ENCODE results near the gene SPINK8.
"Not testable (repeated sequence)": the region's sequence is repeated elsewhere in the genome, so short reads cannot be mapped to it uniquely, and the experiment has no call there.

SPINK8 gene

DNA sequence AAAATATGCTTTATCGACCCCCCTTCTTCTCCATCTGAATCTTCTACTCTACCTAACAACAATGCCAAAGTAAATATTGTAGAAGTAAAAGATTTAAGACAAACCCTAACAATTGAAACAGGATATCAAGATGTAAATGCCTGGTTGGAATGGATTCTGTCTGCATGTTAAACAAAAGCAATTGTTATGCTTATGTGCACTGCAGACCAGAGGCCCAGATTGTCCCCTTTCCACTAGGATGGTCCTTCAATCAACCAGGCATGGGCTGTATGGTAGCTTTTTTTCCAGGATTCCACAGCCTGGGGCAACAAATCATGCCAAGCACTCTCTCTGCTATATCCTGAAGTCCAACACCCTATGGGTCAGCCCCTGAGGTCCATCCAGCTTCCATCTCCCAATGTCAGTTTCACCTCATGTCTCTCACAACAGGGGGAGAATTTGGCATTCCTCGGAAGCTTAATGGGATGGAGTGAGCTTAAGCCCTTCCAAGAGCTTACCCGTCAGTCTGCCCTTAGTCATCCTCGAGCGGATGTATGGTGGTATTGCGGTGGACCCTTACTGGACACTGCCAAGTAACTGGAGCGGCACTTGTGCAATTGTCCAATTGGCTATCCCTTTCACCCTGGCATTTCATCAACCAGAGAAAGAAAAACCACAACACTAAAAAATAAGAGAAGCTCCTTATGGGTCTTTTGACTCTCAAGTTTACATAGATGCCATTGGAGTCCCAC, 56.4 kb downstream of the SPINK8 start:
- no peak for DNase-seq

DNA sequence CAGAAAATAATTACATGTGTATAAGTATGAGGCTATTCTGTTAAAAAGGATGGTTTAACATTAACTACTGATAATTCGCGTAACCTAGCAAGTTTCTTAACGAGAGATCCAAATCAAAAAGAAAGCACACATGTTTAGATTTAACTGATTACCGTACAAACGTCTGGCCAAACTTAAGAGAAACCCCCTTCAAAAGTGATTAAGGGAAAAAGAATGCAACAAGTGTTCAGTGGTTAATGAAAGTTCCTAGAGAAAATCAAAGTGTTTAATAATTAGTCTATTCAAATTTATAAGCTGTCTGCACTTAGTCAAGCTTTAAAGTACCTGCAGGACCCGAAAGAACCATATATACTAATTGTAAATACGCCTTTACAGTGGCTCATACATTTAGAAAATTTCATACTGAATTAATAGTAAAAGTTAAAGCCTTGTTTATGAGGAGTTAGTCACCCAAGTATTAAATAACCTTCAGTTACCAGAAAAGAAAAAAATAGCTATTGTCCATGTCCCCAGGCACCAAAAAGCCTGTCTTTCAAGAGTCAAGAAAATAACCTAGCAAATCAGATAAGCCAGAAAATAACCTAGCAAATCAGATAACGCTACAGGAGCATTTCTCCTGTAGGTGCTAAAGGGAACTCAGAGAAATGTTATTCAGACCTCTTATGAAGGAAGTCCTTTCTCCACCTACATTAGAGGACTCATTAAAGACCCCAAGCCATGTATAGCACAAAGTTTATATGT, 58.0 kb downstream of the SPINK8 start:
- DNase-seq: no peak

DNA sequence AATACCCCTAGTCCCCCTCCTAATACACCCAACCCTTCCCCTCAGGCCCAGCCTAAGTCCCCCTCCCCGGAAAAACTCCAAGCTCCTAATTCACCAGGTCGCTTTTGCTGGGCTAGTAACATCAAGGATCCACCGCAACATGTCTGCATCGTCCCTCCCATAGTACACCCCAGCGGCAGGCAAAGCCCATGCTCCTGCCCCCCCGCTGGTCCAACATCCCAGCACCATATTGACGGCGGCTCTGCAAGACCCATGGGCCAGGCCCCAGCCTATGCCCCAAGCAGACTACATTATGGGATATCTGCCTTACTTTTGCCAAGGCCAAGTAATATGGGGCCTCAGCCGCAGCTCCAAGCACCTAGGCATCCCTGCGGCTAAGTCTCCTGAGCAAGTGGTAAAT, 59.0 kb downstream of the SPINK8 start:
- DNase-seq: no peak

DNA sequence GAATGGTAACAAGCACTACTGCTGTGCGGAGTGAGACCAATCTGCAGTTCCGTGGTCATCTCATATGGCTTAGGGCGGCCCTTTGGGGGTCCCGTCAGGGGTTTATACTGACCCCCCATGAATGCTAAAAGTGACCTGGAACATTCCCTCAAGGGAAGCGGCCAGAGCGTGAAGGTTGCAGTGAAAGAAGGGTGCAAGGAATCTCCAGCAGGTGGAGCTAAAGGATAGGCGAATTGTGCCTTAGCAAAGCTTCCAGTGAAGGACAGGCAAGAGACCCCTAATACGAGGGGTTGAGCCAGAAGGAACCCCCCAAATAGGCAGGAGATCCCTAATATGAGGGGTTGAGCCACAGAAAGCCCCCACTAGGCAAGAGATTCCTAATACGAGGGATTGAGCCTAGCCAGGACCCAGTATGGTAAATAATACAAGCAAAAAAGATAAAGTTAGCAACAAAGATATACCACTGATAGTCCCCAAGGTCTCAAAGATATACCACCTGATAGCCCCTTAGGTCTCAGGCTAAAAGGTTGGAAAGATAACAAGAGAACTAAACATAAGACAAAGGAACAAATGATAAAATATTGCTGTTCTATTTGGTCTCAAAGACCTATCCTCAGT, 59.8 kb downstream of the SPINK8 start:
- DNase-seq: peak; percentile 65

DNA sequence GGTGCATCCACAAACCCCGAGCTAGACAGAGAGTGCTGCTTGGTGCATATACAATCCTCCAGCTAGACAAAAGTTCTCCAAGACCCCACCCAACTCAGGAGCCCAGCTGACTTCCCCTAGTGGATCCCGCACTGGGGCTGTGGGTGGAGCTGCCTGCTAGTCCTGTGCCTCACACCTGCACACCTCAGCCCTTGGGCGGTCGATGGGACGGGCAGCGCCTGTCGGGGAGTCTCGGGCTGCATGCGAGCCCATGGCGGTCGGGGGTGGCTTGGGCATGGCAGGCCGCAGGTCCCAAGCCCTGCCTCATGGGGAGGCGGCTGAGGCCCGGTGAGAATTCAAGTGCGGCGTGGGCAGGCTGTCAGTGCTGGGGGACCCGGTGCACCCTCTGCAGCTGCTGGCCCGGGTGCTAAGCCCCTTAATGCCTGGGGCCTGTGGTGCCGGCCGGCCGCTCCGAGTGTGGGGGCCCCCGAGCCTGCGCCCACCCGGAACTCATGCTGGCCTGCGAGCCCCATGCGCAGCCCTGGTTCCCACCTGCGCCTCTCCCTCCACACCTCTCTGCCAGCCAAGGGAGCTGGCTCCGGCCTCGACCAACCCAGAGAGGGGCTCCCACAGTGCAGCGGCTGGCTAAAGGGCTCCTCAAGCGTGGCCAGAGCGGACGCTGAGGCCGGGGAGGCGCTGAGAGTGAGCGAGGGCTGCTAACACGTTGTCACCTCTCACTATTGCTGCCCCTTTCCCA, 61.5 kb downstream of the SPINK8 start:
- no peak for DNase-seq

DNA sequence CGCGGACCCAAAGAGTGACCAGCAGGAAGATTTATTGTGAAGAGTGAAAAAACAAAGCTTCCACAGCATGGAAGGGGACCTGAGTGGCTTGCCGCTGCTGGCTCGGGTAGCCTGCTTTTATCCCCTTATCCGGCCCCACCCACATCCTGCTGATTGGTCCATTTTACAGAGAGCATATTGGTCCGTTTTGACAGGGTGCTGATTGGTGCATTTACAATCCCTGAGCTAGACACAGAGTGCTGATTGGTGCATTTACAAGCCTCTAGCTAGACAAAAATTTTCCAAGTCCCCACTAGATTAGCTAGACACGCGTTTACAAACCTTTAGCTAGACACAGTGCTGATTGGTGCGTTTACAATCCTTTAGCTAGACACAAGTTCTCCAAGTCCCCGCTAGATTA, 62.2 kb downstream of the SPINK8 start:
- DNase-seq: not testable (repeated sequence)

DNA sequence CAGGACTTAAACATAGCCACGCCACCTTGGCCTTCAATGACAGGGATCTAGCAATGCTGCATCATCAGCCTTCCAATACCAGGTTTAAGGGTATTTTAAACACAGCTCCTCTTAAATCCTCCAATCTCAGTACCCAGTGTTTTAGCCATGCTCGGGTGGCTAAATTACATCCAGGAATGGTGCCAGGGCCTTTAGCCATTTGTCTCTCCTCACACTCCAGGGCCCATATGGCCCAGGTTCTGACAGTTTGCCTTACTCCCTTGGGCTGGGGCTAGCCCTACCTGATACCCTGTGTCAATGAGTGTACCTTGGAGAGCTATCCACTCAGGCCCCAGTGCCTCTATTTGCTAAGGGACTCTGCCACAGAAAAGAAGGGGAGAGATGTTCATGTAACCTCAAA, 63.2 kb downstream of the SPINK8 start:
- DNase-seq: no peak

DNA sequence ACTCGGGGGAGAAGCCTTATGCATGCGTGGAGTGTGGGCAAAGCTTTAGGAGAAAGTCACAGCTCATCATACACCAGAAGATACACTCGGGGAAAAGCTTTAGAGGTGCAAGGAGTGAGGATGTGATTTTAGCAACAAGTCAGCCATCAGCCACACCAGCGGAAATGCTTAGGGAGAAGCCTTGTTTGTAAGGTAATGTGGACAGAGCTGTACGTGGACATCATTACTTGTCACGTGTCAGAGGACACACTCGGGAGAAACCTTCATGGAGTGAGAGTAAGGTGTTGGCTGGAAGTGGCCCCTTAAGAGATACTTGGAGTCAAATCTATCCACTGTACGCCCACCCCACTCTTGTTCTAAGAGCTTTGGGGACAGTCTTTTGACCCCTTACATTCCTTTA, 63.9 kb downstream of the SPINK8 start:
- no peak for DNase-seq

DNA sequence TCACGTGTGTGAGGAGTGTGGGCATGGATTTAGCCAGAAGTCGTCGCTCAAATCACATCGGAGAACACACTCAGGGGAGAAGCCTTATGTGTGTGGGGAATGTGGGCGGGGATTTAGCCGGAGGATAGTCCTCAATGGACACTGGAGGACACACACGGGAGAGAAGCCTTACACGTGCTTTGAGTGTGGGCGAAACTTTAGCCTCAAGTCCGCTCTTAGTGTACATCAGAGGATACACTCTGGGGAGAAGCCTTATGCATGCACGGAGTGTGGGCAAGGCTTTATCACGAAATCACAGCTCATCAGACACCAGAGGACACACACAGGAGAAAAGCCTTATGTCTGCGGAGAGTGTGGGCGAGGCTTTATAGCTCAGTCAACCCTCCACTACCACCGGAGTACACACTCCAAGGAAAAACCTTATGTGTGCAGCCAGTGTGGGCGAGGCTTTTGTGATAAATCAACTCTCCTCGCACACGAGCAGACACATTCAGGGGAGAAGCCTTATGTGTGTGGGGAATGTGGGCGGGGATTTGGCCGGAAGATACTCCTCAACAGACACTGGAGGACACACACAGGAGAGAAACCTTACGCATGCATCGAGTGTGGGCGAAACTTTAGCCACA, 64.4 kb downstream of the SPINK8 start:
- DNase-seq: peak; percentile 83

DNA sequence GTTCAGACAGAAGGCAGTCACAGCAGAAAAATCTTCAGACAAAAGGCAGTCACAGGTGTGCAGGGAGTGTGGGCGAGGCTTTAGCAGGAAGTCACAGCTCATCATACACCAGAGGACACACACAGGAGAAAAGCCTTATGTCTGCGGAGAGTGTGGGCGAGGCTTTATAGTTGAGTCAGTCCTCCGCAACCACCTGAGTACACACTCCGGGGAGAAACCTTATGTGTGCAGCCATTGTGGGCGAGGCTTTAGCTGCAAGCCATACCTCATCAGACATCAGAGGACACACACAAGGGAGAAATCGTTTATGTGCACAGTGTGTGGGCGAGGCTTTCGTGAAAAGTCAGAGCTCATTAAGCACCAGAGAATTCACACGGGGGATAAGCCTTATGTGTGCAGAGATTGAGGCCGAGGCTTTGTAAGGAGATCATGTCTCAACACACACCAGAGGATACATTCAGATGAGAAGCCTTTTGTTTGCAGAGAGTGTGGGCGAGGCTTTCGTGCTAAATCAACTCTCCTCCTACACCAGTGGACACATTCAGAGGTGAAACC, 65.0 kb downstream of the SPINK8 start:
- peak; percentile 87 for DNase-seq

DNA sequence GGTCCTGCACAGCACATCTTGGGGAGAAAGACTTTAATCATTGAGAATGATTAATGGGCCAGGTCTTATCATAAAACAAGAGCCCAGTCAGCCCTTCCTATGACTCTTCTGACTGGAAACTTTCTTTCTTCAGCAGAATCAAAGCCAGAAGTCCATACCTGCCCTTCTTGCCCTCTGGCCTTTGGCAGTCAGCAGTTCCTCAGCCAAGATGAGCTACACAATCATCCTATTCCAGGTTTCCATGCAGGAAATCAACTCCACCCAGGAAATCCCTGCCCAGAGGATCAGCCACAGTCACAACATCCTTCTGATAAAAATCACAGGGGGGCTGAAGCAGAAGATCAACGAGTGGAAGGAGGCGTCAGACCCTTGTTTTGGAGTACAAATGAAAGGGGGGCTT, 65.7 kb downstream of the SPINK8 start:
- no peak for DNase-seq

DNA sequence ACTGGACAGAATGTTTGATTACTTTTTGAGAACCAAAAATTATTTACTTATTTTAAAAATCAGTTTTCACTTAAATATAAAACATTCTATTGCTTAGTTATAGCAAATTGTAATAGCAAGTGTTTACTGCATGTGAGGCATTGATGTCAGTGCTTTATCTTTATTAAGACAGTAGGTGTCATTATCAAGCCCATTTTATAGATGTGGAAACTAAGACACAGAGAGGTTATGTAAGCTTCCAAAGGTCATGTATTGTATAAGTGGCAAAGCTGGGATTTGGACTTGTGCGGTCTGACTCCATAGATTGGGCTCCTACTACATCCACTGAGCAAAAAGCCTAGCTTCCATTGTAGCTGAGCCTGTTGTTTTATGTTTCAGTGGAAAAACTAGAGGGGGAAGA, 74.9 kb downstream of the SPINK8 start:
- no peak for DNase-seq

Data from stimulated activated CD8-positive, alpha-beta memory T cell treated with anti-CD3 and anti-CD28 coated beads, Interleukin-4, amount 100 ng/mL, for 48 hours (primary cell).